Upper lobe of left lung (tissue), 6 donors: ENCODE data around the gene EIPR1. TPM values are rescaled to one million over a fixed set of nuclear protein-coding genes. Genes with fewer than 3 reads are reported as not detected.

ENCODE experiments used
- ATAC-seq, 2 donors: fragments of 200-7000 bp; cut with Tn5 transposase; one replicate each; pipeline ENCODE4 v1.9.1; 2022; ENCODE audit warnings: mild to moderate bottlenecking in 2 of 2, moderate library complexity in 2 of 2; ENCODE audit not compliant: low FRiP score in 2 of 2
- DNase-seq, 2 donors: peaks; one replicate each; pipeline ENCODE4 v3.0.0-alpha.2; 2019 to 2020
- H3K27ac ChIP-seq, 4 donors: fragments of 200-600 bp; sonication (generic); one replicate each; pipeline ENCODE4 v1.5.1; 2016 to 2019
- H3K27me3 ChIP-seq, 4 donors: fragments of 200-600 bp; sonication (generic); one replicate each; pipeline ENCODE4 v1.5.1; 2017 to 2019
- H3K36me3 ChIP-seq, 4 donors: fragments of 200-600 bp; sonication (generic); one replicate each; pipeline ENCODE4 v1.5.1; 2016 to 2019
- H3K4me1 ChIP-seq, 4 donors: fragments of 200-600 bp; sonication (generic); one replicate each; pipeline ENCODE4 v1.5.1; 2018 to 2019
- H3K4me3 ChIP-seq, 4 donors: fragments of 200-600 bp; sonication (generic); one replicate each; pipeline ENCODE4 v1.5.1; 2017 to 2019; ENCODE audit warnings: mild to moderate bottlenecking in 2 of 4, moderate library complexity in 1 of 4
- H3K9me3 ChIP-seq, 4 donors: fragments of 200-600 bp; sonication (generic); one replicate each; pipeline ENCODE4 v1.5.1; 2018 to 2019
- EP300 ChIP-seq, 4 donors: sonication (generic); formaldehyde crosslinking; IDR thresholded peaks; one replicate each; pipeline ENCODE4 v1.5.1; 2017; ENCODE audit warnings: antibody characterized with exemption in 4 of 4, control low read depth in 2 of 4
- POLR2A ChIP-seq, 4 donors: fragments of 450-650 bp; IDR thresholded peaks; one replicate each; pipeline ENCODE4 v1.5.1; 2016 to 2017; ENCODE audit warnings: antibody characterized with exemption in 4 of 4, mild to moderate bottlenecking in 2 of 4
- POLR2AphosphoS5 ChIP-seq, 2 donors: sonication (generic); formaldehyde crosslinking; IDR thresholded peaks; one replicate each; pipeline ENCODE4 v1.5.1; 2017; ENCODE audit warnings: antibody characterized with exemption in 2 of 2
- WGBS, 2 donors: methylation state at CpG; one replicate each; pipeline ENCODE4 v1.1.5; 2017 to 2018; 5-methylcytosine and 5-hydroxymethylcytosine counted together
- total RNA-seq, 6 donors: library from RNA; depleted of rRNA in 4 of 6; stranded (reverse); fragments of >200 nt in 4 of 6; gene quantifications; one replicate each; pipeline versions ENCODE4 v1.1.0 to v1.2.1, GENCODE V29; 2016 to 2021
- TF ChIP-seq, protein P1 (sequence below), 6 experiments: fragments of 450-650 bp in 4 of 6; fragments of 200-600 bp in 2 of 6; sonication (generic) in 2 of 6; IDR thresholded peaks; one replicate each; pipeline ENCODE4 v1.5.1; 2016 to 2019; ENCODE audit warnings: antibody characterized with exemption in 6 of 6
- donor health status: DM: no; HTN: no; CAD: no; lungs with moderate emphysema.
- donor health status: DM: no; HTN: yes; CAD: no; lungs with severe emphysema.

The EIPR1 gene
- total RNA-seq, 6 donors from 2014 or later = 17.6 to 39.8 (median 23.6) TPM

DNA sequence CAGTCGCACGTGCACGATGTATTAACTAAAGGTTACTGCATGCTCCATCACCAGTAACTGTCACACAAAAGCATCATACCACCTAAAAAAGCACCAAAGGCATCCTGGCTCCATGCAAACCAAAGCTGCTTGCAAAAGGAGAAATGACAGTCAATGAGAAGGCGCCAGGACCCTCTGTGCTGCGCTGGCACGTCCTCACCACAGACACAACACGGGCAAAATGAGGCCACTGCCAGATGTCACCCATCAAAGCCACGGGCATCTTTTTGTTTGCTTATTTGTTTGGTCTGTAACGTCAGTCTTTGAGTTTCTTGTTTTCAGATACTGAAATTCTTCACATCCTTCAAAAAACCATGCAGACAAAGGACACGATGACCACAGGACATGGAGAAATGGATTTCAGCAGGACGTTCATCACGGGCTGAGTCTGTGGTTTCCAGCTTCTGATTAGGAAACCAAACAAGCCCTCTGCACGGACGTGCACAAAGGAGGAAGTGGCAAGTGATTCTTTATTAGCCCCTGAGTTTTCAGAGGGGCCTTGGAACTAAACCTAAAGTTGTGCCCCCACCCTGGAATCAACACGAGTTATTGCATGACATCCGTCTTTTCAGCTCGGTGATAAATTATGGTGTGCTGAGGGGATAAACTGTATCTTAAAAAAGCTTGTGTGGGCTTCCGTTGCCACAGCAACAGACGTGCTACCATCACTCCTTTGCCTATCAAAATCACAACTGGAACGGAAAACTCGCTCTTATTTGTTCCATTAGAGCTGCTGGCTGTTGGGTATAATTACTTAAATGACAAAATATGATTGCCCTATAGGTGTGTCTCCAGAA lies 181.8 kb downstream of the EIPR1 start:
- Histone ChIP-seq H3K4me3 (no peak overlapping the region), H3K27ac (no peak overlapping the region), H3K36me3 (peaks cover 3 to 35% (median 10%) of the 10 kb centered on the region in 4 donors), H3K27me3 (no peaks in the 10 kb centered on the region), H3K9me3 (no peaks in the 10 kb centered on the region), H3K4me1 (peaks cover 0 to 3% (median 3%) of the 10 kb centered on the region in 4 donors)
- ATAC-seq = peak in 1 of 2 donors; percentile 42
- TF ChIP-seq POLR2A (IDR thresholded peaks at IDR 0.05) (no peak), EP300 (IDR thresholded peaks at IDR 0.05) (no peak), POLR2AphosphoS5 (IDR thresholded peaks at IDR 0.05) (no peak)
- TF ChIP-seq, protein P1, sequence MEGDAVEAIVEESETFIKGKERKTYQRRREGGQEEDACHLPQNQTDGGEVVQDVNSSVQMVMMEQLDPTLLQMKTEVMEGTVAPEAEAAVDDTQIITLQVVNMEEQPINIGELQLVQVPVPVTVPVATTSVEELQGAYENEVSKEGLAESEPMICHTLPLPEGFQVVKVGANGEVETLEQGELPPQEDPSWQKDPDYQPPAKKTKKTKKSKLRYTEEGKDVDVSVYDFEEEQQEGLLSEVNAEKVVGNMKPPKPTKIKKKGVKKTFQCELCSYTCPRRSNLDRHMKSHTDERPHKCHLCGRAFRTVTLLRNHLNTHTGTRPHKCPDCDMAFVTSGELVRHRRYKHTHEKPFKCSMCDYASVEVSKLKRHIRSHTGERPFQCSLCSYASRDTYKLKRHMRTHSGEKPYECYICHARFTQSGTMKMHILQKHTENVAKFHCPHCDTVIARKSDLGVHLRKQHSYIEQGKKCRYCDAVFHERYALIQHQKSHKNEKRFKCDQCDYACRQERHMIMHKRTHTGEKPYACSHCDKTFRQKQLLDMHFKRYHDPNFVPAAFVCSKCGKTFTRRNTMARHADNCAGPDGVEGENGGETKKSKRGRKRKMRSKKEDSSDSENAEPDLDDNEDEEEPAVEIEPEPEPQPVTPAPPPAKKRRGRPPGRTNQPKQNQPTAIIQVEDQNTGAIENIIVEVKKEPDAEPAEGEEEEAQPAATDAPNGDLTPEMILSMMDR (IDR thresholded peaks at IDR 0.05) = no peak
- WGBS, 2 donors = 70 to 74% methylated on average over 21 of the region's 21 CpGs
- DNase-seq = peak in 1 of 2 donors; percentile 39

DNA sequence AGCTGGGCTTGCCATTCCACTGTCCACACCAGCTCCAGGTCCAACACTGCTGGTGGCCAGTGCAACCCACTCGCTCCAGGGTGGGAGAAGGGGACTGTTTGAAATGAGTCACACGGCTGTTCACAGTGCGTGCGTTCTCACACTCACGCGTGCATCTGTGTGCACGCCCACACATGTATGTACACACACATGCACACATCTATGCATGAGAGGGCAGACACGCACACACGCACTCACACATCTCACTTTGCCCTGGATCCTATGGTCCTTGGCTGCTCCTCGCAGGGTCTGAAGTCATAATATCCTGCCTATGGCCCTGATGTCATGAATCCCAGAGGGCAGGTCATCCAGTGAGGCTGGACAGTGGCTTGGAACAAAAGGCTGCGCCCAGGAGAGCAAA lies 182.8 kb downstream of the EIPR1 start:
- DNase-seq (no peak), ATAC-seq (no peak)
- WGBS, 2 donors = 94 to 99% methylated on average over 11 of the region's 11 CpGs
- TF ChIP-seq POLR2AphosphoS5 (IDR thresholded peaks at IDR 0.05) = no peak
- TF ChIP-seq EP300 (IDR thresholded peaks at IDR 0.05) = no peak
- TF ChIP-seq, protein P1 (IDR thresholded peaks at IDR 0.05) = no peak
- no peak for TF ChIP-seq POLR2A (IDR thresholded peaks at IDR 0.05)
- Histone ChIP-seq H3K27me3 (no peaks in the 10 kb centered on the region), H3K9me3 (no peaks in the 10 kb centered on the region), H3K4me1 (peaks cover 0 to 3% (median 3%) of the 10 kb centered on the region in 4 donors), H3K27ac (no peak overlapping the region), H3K4me3 (no peak overlapping the region), H3K36me3 (peaks cover 3 to 36% (median 10%) of the 10 kb centered on the region in 4 donors)

DNA sequence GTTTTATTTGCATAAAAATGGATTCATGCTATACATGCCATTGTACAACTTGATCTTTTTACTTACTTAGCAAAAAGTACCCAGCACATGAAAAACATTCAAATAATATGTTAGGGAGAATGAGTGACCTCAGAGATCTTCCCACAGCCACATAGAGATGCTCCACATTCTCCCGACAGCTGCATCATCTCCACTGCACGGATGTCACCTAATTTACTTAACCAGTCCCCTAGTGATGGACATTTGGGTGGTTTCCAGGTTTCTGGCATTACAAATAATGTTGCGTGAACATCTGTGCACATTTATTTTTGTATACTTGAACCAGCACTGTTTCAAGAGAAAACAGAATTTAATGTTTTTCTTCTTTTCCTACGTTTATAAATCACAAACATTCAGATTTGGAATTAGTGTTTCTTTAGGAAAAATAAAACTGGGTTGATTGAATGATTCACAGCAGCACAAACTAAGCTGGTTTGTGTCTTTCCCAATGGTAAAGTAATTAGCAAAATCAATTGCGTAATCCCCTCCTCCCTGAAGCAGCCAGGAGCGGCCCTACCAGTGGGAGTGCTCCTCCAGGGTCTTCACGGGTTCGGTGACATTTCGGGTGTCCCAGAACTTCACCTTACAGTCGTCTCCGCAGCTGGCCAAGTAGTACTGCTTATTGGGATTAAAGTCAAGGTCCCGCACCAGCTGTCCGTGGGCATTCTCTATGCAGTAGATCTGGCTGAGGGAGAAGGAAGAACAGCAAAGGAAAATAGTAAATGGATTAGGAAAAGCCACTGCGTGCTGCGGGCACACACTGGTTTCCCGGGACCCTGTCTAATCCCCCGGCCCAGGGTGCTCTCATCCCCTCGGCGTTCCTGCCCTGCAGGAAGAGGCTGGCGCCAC lies 183.9 kb downstream of the EIPR1 start:
- no peak overlapping the region for H3K4me3 ChIP-seq
- WGBS, 2 donors = 80 to 83% methylated on average over 20 of the region's 20 CpGs
- H3K4me1 ChIP-seq = peaks cover 0 to 3% (median 3%) of the 10 kb centered on the region in 4 donors
- no peak for TF ChIP-seq POLR2AphosphoS5 (IDR thresholded peaks at IDR 0.05)
- TF ChIP-seq, protein P1 (IDR thresholded peaks at IDR 0.05) = no peak
- no peak for TF ChIP-seq EP300 (IDR thresholded peaks at IDR 0.05)
- TF ChIP-seq POLR2A (IDR thresholded peaks at IDR 0.05) = no peak
- DNase-seq (no peak), ATAC-seq (no peak)
- no peaks in the 10 kb centered on the region for H3K27me3 ChIP-seq
- no peaks in the 10 kb centered on the region for H3K9me3 ChIP-seq
- peaks cover 3 to 47% (median 10%) of the 10 kb centered on the region in 4 donors for H3K36me3 ChIP-seq
- no peak overlapping the region for H3K27ac ChIP-seq

DNA sequence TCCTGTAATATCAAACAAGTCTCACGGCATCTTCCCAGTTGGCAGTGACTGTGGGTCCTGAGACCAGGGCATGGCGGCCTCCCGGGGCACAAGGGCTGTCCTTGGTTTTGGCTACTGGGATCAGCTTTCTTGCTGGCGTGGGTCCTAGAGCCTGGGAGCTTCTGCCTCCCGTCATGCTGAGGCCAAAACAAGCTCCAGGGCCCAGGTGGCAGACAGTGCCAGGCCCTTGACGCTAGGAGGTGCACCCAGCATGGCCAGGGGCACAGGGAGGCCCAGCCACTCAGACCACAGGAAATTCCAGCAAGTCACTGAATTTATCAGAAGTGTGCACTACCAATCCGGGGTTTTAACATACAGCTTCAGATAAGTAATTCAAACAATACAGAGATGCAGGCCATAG lies 184.7 kb downstream of the EIPR1 start:
- ATAC-seq = no peak
- no peak for DNase-seq
- 78 to 85% methylated on average over 4 to 5 of the region's 7 CpGs for WGBS, 2 donors
- Histone ChIP-seq H3K27me3 (no peaks in the 10 kb centered on the region), H3K4me1 (peaks cover 0 to 3% (median 3%) of the 10 kb centered on the region in 4 donors), H3K9me3 (no peaks in the 10 kb centered on the region), H3K36me3 (peaks cover 3 to 52% (median 16%) of the 10 kb centered on the region in 4 donors), H3K27ac (no peak overlapping the region), H3K4me3 (no peak overlapping the region)
- TF ChIP-seq POLR2AphosphoS5 (IDR thresholded peaks at IDR 0.05) (no peak), POLR2A (IDR thresholded peaks at IDR 0.05) (no peak), EP300 (IDR thresholded peaks at IDR 0.05) (no peak)
- TF ChIP-seq, protein P1 (IDR thresholded peaks at IDR 0.05) = no peak
